Testis (tissue), 2 donors: ENCODE measurements around the gene TEKT2.

Experiments used
- POLR2A ChIP-seq: fragments of 450-650 bp; IDR thresholded peaks from one replicate; pipeline ENCODE4 v1.6.1; 2017; ENCODE audit warnings: antibody characterized with exemption, mild to moderate bottlenecking, moderate library complexity
- TF ChIP-seq, protein P1 (sequence below), 3 experiments: fragments of 450-650 bp in 2 of 3; fragments of 200-600 bp in 1 of 3; sonication (generic) in 1 of 3; IDR thresholded peaks; one replicate each; pipeline ENCODE4 v1.5.1; 2016 to 2019; ENCODE audit warnings: antibody characterized with exemption in 3 of 3, mild to moderate bottlenecking in 2 of 3, moderate library complexity in 1 of 3

GRCh38 chr1:36053978-36054377 is 29.9 kb upstream of the TEKT2 start:
- TF ChIP-seq POLR2A, result no peak
- TF ChIP-seq, protein P1, sequence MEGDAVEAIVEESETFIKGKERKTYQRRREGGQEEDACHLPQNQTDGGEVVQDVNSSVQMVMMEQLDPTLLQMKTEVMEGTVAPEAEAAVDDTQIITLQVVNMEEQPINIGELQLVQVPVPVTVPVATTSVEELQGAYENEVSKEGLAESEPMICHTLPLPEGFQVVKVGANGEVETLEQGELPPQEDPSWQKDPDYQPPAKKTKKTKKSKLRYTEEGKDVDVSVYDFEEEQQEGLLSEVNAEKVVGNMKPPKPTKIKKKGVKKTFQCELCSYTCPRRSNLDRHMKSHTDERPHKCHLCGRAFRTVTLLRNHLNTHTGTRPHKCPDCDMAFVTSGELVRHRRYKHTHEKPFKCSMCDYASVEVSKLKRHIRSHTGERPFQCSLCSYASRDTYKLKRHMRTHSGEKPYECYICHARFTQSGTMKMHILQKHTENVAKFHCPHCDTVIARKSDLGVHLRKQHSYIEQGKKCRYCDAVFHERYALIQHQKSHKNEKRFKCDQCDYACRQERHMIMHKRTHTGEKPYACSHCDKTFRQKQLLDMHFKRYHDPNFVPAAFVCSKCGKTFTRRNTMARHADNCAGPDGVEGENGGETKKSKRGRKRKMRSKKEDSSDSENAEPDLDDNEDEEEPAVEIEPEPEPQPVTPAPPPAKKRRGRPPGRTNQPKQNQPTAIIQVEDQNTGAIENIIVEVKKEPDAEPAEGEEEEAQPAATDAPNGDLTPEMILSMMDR (IDR thresholded peaks at IDR 0.05), result no peak
